HepG2 (cell line): ENCODE data around the gene MS4A3. TPM values are rescaled to one million over a fixed set of nuclear protein-coding genes. Genes with fewer than 3 reads are reported as not detected.

Experiments used
- ATAC-seq: fragments of 200-7000 bp; cut with Tn5 transposase; 3 replicates; pipeline ENCODE4 v1.9.1; 2020; ENCODE audit warnings: mild to moderate bottlenecking, moderate library complexity
- BruUV-seq: library from RNA; stranded (reverse); fragments of 400-500 nt; replicated peaks from 2 replicates; lab custom pipeline; 2021; lab: Mats Ljungman, UMichigan
- CTCF ChIA-PET: fragments of 300-600 bp; formaldehyde crosslinking; extraction: SDS; loops from one replicate; lab custom pipeline; 2021; ENCODE audit warnings: low total read pairs, inconsistent platforms, low intra/inter-chr PET ratio; lab: Yijun Ruan, JAX
- POLR2A ChIA-PET: fragments of 350-600 bp; sonication (Branson Sonifier 250); formaldehyde crosslinking; loops from one replicate; lab custom pipeline; 2020; ENCODE audit warnings: antibody characterized with exemption, inconsistent platforms; lab: Yijun Ruan, JAX
- DNase-seq: peaks from one replicate; pipeline ENCODE4 v3.0.0-alpha.2; 2015; ENCODE audit warnings: low spot score
- FAIRE-seq: peaks from 3 replicates; lab custom pipeline; 2011; peaks lifted over from hg19 to GRCh38; lab: Jason Lieb, UNC
- H2AFZ ChIP-seq: one replicate; pipeline ENCODE4 v1.6.1; 2011; ENCODE audit warnings: low read length, inconsistent platforms
- H3K27ac ChIP-seq: fragments of 300-600 bp; 3 replicates; pipeline ENCODE4 v1.8.0; 2011; ENCODE audit warnings: mixed run types, mild to moderate bottlenecking, mixed read lengths, low read length, inconsistent platforms; ENCODE audit not compliant: insufficient read depth; ENCODE audit errors: extremely low read length
- H3K27me3 ChIP-seq, 2 experiments: fragments of 200-600 bp in 1 of 2; 2 replicates in 1 of 2; 3 replicates in 1 of 2; pipeline versions ENCODE4 v1.6.0 to v1.8.0; 2011; ENCODE audit warnings: low read length in 2 of 2, mild to moderate bottlenecking in 2 of 2, moderate library complexity in 2 of 2, inconsistent platforms in 1 of 2; ENCODE audit not compliant: insufficient read depth in 2 of 2, control insufficient read depth in 1 of 2
- H3K36me3 ChIP-seq, 2 experiments: fragments of 200-600 bp in 1 of 2; replicated peaks in 1 of 2; 2 replicates in 1 of 2; 3 replicates in 1 of 2; pipeline versions ENCODE4 v1.5.1 to v1.8.0; 2011; ENCODE audit warnings: low read length in 2 of 2, inconsistent platforms in 1 of 2; ENCODE audit not compliant: insufficient read depth in 2 of 2, control insufficient read depth in 1 of 2
- H3K4me1 ChIP-seq: 2 replicates; pipeline ENCODE4 v1.5.1; 2012; ENCODE audit warnings: low read length, inconsistent platforms; ENCODE audit not compliant: insufficient read depth
- H3K4me2 ChIP-seq: 2 replicates; pipeline ENCODE4 v1.6.0; 2011; ENCODE audit warnings: low read depth, low read length, inconsistent platforms
- H3K4me3 ChIP-seq, 3 experiments: fragments of 200-600 bp in 1 of 3; sonication (generic), shearing (Covaris generic) in 1 of 3; replicated peaks in 1 of 3; 2 replicates each; pipeline ENCODE4 v1.5.1; 2011 to 2016; ENCODE audit warnings: low read length in 3 of 3, inconsistent platforms in 2 of 3, low read depth in 2 of 3, mild to moderate bottlenecking in 2 of 3, control low read depth in 1 of 3, mixed read lengths in 1 of 3; ENCODE audit not compliant: insufficient read depth in 1 of 3
- H3K79me2 ChIP-seq: one replicate; pipeline ENCODE4 v1.6.1; 2011; ENCODE audit warnings: low read length, inconsistent platforms; ENCODE audit not compliant: insufficient read depth
- H3K9ac ChIP-seq: 2 replicates; pipeline ENCODE4 v1.6.0; 2011; ENCODE audit warnings: mild to moderate bottlenecking, low read depth, low read length, inconsistent platforms; ENCODE audit not compliant: insufficient read depth
- H3K9me3 ChIP-seq: 2 replicates; pipeline ENCODE4 v1.5.1; 2012; ENCODE audit warnings: mild to moderate bottlenecking, low read length
- H4K20me1 ChIP-seq: 2 replicates; pipeline ENCODE4 v1.6.0; 2011; ENCODE audit warnings: inconsistent platforms, mild to moderate bottlenecking, low read length, moderate library complexity; ENCODE audit not compliant: insufficient read depth
- MAF1 ChIP-seq: sonication (generic); formaldehyde crosslinking; IDR thresholded peaks from 2 replicates; pipeline ENCODE4 v1.5.0; 2020; ENCODE audit warnings: missing genetic modification reagents, borderline replicate concordance
- NCOA1 ChIP-seq: sonication (generic); formaldehyde crosslinking; IDR thresholded peaks from 2 replicates; pipeline ENCODE4 v1.9.0; 2021; ENCODE audit warnings: missing genetic modification reagents
- ZFP36L2 ChIP-seq: sonication (generic); formaldehyde crosslinking; IDR thresholded peaks from 2 replicates; pipeline ENCODE4 v1.4.0; 2020; ENCODE audit warnings: missing genetic modification reagents
- ZFY ChIP-seq: sonication (generic); formaldehyde crosslinking; IDR thresholded peaks from 2 replicates; pipeline ENCODE4 v1.4.0; 2020; ENCODE audit warnings: missing genetic modification reagents
- ZKSCAN1 ChIP-seq: fragments of 150-350 bp; IDR thresholded peaks from 2 replicates; pipeline ENCODE4 v1.6.1; 2014; ENCODE audit warnings: low read length
- ZNF17 ChIP-seq: sonication (generic); formaldehyde crosslinking; IDR thresholded peaks from 2 replicates; pipeline ENCODE4 v1.5.0; 2020; ENCODE audit warnings: mild to moderate bottlenecking, missing genetic modification reagents
- ZNF720 ChIP-seq: sonication (generic); formaldehyde crosslinking; IDR thresholded peaks from 2 replicates; pipeline ENCODE4 v1.4.0; 2020; ENCODE audit warnings: missing genetic modification reagents
- WGBS: methylation state at CpG from one replicate; pipeline ENCODE4 v1.1.6; 2017; ENCODE audit warnings: low lambda C conversion rate; 5-methylcytosine and 5-hydroxymethylcytosine counted together
- in situ Hi-C: cut with HindIII; loops from 2 replicates; pipeline ENCODE4 v1.10.0; 2017; ENCODE audit warnings: low pct_unique_long_range_greater_than_20kb; ENCODE audit not compliant: extremely low pct_ligation_motif_present
- intact Hi-C: fragments of 100-400 bp; cut with micrococcal nuclease; formaldehyde crosslinking; loops from one replicate; pipeline ENCODE4 v1.10.0; 2022; ENCODE audit not compliant: unreplicated experiment
- polyA plus RNA-seq, 8 experiments: library from polyadenylated mRNA; depleted of rRNA in 3 of 8; stranded (reverse) in 7 of 8; unstranded in 1 of 8; fragments of >200 nt; fragmentation: Illumina TruSeq in 4 of 8; extraction: Trizol in 4 of 8; gene quantifications; 2 replicates each; pipeline versions ENCODE4 v1.2.1 to v1.2.3, GENCODE V29; 2011 to 2016; ENCODE audit warnings: low read depth in 4 of 8, missing spikeins in 1 of 8, mixed read lengths in 1 of 8; ENCODE audit not compliant: insufficient read depth in 1 of 8
- total RNA-seq, 5 experiments: library from RNA; depleted of rRNA; stranded (reverse); fragments of >200 nt; fragmentation: Illumina TruSeq; extraction: Trizol; gene quantifications; 2 replicates each; pipeline ENCODE4 v1.2.3, GENCODE V29; 2016; ENCODE audit warnings: low read depth in 1 of 5
- TF ChIP-seq, protein P1 (sequence below): sonication (generic); formaldehyde crosslinking; IDR thresholded peaks from 2 replicates; pipeline ENCODE4 v1.4.0; 2020; ENCODE audit warnings: low read depth, mild to moderate bottlenecking, missing genetic modification reagents
- TF ChIP-seq, protein P2 (sequence below): sonication (generic); formaldehyde crosslinking; IDR thresholded peaks from 2 replicates; pipeline ENCODE4 v1.8.1; 2023; ENCODE audit warnings: missing genetic modification reagents, mild to moderate bottlenecking, borderline replicate concordance
- TF ChIP-seq, protein P3 (sequence below): sonication (generic); formaldehyde crosslinking; IDR thresholded peaks from 2 replicates; pipeline ENCODE4 v1.4.0; 2020; ENCODE audit warnings: missing genetic modification reagents; ENCODE audit errors: not compliant biosample characterization
- TF ChIP-seq, protein P4 (sequence below): sonication (generic); formaldehyde crosslinking; IDR thresholded peaks from 2 replicates; pipeline ENCODE4 v1.4.0; 2020; ENCODE audit warnings: low read depth, missing genetic modification reagents

The MS4A3 gene
- total and polyA plus RNA-seq, 2 of the 13 experiments (the other 11 are each of a cell fraction or from before 2014, with no cell fraction given) = not detected

DNA sequence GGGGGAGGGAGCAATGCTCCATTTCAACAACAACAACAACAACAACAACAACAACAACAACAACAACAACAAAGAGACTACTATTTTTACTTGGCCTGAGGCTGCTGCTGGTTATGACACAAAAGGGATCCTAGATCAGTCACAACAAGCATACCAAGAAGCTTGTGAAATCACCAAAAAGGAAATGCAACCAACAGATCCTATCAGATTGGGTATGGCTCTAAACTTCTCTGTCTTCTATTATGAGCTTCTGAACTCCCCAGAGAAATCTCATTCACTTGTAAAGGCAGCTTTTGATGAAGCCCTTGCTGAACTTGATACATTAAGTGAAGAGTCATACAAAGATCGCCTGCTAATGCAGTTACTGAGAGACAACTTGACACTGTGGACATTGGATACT is 21.5 kb downstream of the MS4A3 start:
- TF ChIP-seq ZFY (CRISPR knock-in tag) (no peak), NCOA1 (CRISPR knock-in tag) (no peak), ZKSCAN1 (no peak), ZNF720 (CRISPR knock-in tag) (no peak), ZFP36L2 (CRISPR knock-in tag) (no peak), MAF1 (CRISPR knock-in tag) (no peak), ZNF17 (CRISPR knock-in tag) (no peak)
- TF ChIP-seq, protein P1, sequence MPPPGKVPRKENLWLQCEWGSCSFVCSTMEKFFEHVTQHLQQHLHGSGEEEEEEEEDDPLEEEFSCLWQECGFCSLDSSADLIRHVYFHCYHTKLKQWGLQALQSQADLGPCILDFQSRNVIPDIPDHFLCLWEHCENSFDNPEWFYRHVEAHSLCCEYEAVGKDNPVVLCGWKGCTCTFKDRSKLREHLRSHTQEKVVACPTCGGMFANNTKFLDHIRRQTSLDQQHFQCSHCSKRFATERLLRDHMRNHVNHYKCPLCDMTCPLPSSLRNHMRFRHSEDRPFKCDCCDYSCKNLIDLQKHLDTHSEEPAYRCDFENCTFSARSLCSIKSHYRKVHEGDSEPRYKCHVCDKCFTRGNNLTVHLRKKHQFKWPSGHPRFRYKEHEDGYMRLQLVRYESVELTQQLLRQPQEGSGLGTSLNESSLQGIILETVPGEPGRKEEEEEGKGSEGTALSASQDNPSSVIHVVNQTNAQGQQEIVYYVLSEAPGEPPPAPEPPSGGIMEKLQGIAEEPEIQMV (CRISPR knock-in tag) = no peak
- TF ChIP-seq, protein P2, sequence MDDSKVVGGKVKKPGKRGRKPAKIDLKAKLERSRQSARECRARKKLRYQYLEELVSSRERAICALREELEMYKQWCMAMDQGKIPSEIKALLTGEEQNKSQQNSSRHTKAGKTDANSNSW (CRISPR knock-in tag) = no peak
- TF ChIP-seq, protein P3, sequence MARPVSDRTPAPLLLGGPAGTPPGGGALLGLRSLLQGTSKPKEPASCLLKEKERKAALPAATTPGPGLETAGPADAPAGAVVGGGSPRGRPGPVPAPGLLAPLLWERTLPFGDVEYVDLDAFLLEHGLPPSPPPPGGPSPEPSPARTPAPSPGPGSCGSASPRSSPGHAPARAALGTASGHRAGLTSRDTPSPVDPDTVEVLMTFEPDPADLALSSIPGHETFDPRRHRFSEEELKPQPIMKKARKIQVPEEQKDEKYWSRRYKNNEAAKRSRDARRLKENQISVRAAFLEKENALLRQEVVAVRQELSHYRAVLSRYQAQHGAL (CRISPR knock-in tag) = no peak
- TF ChIP-seq, protein P4, sequence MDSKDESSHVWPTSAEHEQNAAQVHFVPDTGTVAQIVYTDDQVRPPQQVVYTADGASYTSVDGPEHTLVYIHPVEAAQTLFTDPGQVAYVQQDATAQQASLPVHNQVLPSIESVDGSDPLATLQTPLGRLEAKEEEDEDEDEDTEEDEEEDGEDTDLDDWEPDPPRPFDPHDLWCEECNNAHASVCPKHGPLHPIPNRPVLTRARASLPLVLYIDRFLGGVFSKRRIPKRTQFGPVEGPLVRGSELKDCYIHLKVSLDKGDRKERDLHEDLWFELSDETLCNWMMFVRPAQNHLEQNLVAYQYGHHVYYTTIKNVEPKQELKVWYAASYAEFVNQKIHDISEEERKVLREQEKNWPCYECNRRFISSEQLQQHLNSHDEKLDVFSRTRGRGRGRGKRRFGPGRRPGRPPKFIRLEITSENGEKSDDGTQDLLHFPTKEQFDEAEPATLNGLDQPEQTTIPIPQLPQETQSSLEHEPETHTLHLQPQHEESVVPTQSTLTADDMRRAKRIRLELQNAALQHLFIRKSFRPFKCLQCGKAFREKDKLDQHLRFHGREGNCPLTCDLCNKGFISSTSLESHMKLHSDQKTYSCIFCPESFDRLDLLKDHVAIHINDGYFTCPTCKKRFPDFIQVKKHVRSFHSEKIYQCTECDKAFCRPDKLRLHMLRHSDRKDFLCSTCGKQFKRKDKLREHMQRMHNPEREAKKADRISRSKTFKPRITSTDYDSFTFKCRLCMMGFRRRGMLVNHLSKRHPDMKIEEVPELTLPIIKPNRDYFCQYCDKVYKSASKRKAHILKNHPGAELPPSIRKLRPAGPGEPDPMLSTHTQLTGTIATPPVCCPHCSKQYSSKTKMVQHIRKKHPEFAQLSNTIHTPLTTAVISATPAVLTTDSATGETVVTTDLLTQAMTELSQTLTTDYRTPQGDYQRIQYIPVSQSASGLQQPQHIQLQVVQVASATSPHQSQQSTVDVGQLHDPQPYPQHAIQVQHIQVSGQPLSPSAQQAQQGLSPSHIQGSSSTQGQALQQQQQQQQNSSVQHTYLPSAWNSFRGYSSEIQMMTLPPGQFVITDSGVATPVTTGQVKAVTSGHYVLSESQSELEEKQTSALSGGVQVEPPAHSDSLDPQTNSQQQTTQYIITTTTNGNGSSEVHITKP (CRISPR knock-in tag) = no peak
- Histone ChIP-seq H3K9me3 (no peaks in the 10 kb centered on the region), H3K9ac (no peak overlapping the region), H3K79me2 (no peaks in the 10 kb centered on the region), H2AFZ (no peak overlapping the region), H4K20me1 (no peaks in the 10 kb centered on the region), H3K4me3 (no peak overlapping the region), H3K36me3 (no peaks in the 10 kb centered on the region), H3K27me3 (no peaks in the 10 kb centered on the region), H3K4me1 (no peaks in the 10 kb centered on the region), H3K4me2 (no peak overlapping the region), H3K27ac (no peak overlapping the region)
- ATAC-seq (no peak), DNase-seq (no peak), FAIRE-seq (no peak)
- in situ Hi-C loops (no loop called here), intact Hi-C loops (no loop called here)
- WGBS = 0% methylated on average over 1 of the region's 1 CpG
- no TSS peak for BruUV-seq
- CTCF ChIA-PET = no interaction called here
- POLR2A ChIA-PET = no interaction called here
